HK-2 (cell line): ENCODE results near the gene C1orf87.

Experiments used
- DNase-seq: peaks from one replicate; pipeline ENCODE4 v3.0.0-alpha.2; 2018; ENCODE audit not compliant: unreplicated experiment

Gene C1orf87

GRCh38 chr1:60073605-60074278, at the start of gene C1orf87:
Gene C1orf87, minus strand, starts transcription at chr1:60073770. Its CDS starts 1,127 bp downstream, at chr1:60072643.
- no peak for DNase-seq

GRCh38 chr1:60118085-60118484, 44.5 kb upstream of the C1orf87 start:
- no peak for DNase-seq

- DNase-seq = no peak
Observed at GRCh38 chr1:60114745-60115318, 41.3 kb upstream of the C1orf87 start.

- no peak for DNase-seq
Observed at GRCh38 chr1:60113596-60113995, 40.0 kb upstream of the C1orf87 start.

- DNase-seq = no peak
Observed at GRCh38 chr1:60113028-60113427, 39.5 kb upstream of the C1orf87 start.

GRCh38 chr1:60111716-60112115, 38.1 kb upstream of the C1orf87 start:
- DNase-seq = no peak

GRCh38 chr1:60111118-60111517, 37.5 kb upstream of the C1orf87 start:
- no peak for DNase-seq

GRCh38 chr1:60108196-60108595, 34.6 kb upstream of the C1orf87 start:
- DNase-seq = no peak

- DNase-seq = no peak
Observed at GRCh38 chr1:60103186-60103585, 29.6 kb upstream of the C1orf87 start.

GRCh38 chr1:60102267-60103061, 28.9 kb upstream of the C1orf87 start:
- no peak for DNase-seq

GRCh38 chr1:60101516-60101915, 27.9 kb upstream of the C1orf87 start:
- DNase-seq = no peak

GRCh38 chr1:60091195-60091715, 17.7 kb upstream of the C1orf87 start:
- DNase-seq = no peak

GRCh38 chr1:60090655-60091054, 17.1 kb upstream of the C1orf87 start:
- no peak for DNase-seq

GRCh38 chr1:60088620-60089155, 15.1 kb upstream of the C1orf87 start:
- DNase-seq = no peak

- DNase-seq = no peak
Observed at GRCh38 chr1:60087681-60088080, 14.1 kb upstream of the C1orf87 start.

GRCh38 chr1:60078182-60078581, 4.6 kb upstream of the C1orf87 start:
- DNase-seq = no peak

GRCh38 chr1:60071296-60071695, 2.3 kb downstream of the C1orf87 start:
- no peak for DNase-seq

GRCh38 chr1:60069691-60070090, 3.9 kb downstream of the C1orf87 start:
- DNase-seq = no peak

- no peak for DNase-seq
Observed at GRCh38 chr1:60068393-60069045, 5.1 kb downstream of the C1orf87 start.

- DNase-seq = no peak
Observed at GRCh38 chr1:60066001-60066400, 7.6 kb downstream of the C1orf87 start.

- no peak for DNase-seq
Observed at GRCh38 chr1:60065199-60065598, 8.4 kb downstream of the C1orf87 start.

GRCh38 chr1:60063561-60063960, 10.0 kb downstream of the C1orf87 start:
- DNase-seq = no peak
